ENCODE results near the gene ZRANB2. TPM values are rescaled to one million over a fixed set of nuclear protein-coding genes. Genes with fewer than 3 reads are reported as not detected.

ZRANB2 gene
- total and polyA plus RNA-seq, 9 of the 15 experiments (the other 6 are each of a cell fraction or from before 2014, with no cell fraction given), result 80.8 to 264 (median 157) TPM

GRCh38 chr1:71047635-71048607 is 32.9 kb downstream of the ZRANB2 start, which contains the start of gene PTGER3 (continued):
- TF ChIP-seq SIN3A (IDR thresholded peaks at IDR 0.05; ENCODE audit: borderline replicate concordance in 2 of 2, control insufficient read depth in 1 of 2, low read depth in 2 of 2, low read length in 2 of 2) (peak; percentile 52 to 53; a peak in 2 of 4 replicates), RNF2 (IDR thresholded peaks at IDR 0.05) (peak; percentile 34; the same call in 1 of the 2 replicates), RBFOX2 (IDR thresholded peaks at IDR 0.05; ENCODE audit: low read depth, low read length) (peak; percentile 96), PML (IDR thresholded peaks at IDR 0.05; ENCODE audit: low read length) (peak; percentile 67; the same call in 1 of the 2 replicates), CTCF (IDR thresholded peaks at IDR 0.05 in 2 of 3, conservative IDR thresholded peaks at IDR 0.05 in 1 of 3; ENCODE audit: insufficient read depth in 2 of 3, low read depth in 1 of 3, low read length in 3 of 3) (peak in 1 of 3 experiments; percentile 15; a peak in 2 of 6 replicates), CBX1 (IDR thresholded peaks at IDR 0.05; ENCODE audit: low read depth) (peak; percentile 90), IRF2 (CRISPR knock-in tag; IDR thresholded peaks at IDR 0.05) (no peak), KLF1 (tag; IDR thresholded peaks at IDR 0.05) (peak; percentile 73; the same call in 1 of the 2 replicates), RAD21 (CRISPR knock-in tag; conservative IDR thresholded peaks at IDR 0.05 in 1 of 2, IDR thresholded peaks at IDR 0.05 in 1 of 2) (peak in 1 of 2 experiments; percentile 18; a peak in 1 of 4 replicates), KDM5B (IDR thresholded peaks at IDR 0.05; ENCODE audit: insufficient replicate concordance, low read depth, low read length) (peak; percentile 87), POLR2G (IDR thresholded peaks at IDR 0.05; ENCODE audit: low read depth, low read length) (peak; percentile 99), FOXK2 (conservative IDR thresholded peaks at IDR 0.05 in 1 of 2, IDR thresholded peaks at IDR 0.05 in 1 of 2; ENCODE audit: low read depth in 2 of 2) (peak in 1 of 2 experiments; percentile 54; a peak in 2 of 4 replicates), ZBTB7A (IDR thresholded peaks at IDR 0.05; ENCODE audit: borderline replicate concordance, control insufficient read depth, low read depth, low read length) (peak; percentile 56; the same call in 1 of the 2 replicates), TEAD1 (CRISPR knock-in tag; IDR thresholded peaks at IDR 0.05) (0 out of 4 replicates have a peak, but pooled peaks of 1 of the 2 experiments have one; percentile 19), CHD1 (IDR thresholded peaks at IDR 0.05; ENCODE audit: low read length) (no peak), SP1 (CRISPR knock-in tag; IDR thresholded peaks at IDR 0.05) (peak; percentile 77), L3MBTL2 (IDR thresholded peaks at IDR 0.05) (peak; percentile 11; the same call in 1 of the 2 replicates), ZNF263 (CRISPR knock-in tag; IDR thresholded peaks at IDR 0.05; ENCODE audit: borderline replicate concordance) (peak; percentile 57; the same call in 1 of the 2 replicates), CEBPZ (IDR thresholded peaks at IDR 0.05; ENCODE audit: borderline replicate concordance, low read depth, low read length) (no peak), ZNF766 (CRISPR knock-in tag; conservative IDR thresholded peaks at IDR 0.05) (peak; percentile 65; the same call in 1 of the 2 replicates)

Measured in K562 (cell line).